ENCODE results near the gene MYO1E.

The MYO1E gene

DNA sequence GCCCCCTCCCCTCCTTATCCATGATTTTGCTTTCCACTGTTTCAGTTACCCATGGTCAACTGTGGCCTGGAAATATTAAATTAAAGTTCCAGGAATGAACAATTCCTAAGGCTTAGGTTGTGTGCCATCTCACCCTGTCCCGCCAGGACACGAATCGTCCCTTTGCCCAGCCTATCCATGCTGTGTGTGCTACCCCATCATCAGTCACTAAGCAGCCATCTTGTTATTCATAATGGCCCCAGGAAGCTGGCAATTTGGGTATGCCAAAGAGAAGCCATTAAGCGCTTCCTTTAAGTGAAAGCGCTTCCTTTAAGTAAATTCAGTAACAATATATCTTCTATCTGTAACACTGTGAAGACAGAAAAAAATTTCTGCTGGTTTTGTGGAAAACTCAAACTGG is 215.3 kb downstream of the MYO1E start:
- Histone ChIP-seq H3K4me2 (ENCODE audit: low read length) (no peak overlapping the region), H3K79me2 (no peaks in the 10 kb centered on the region), H3K27me3 (ENCODE audit: control insufficient read depth, insufficient read depth, low read length) (no peaks in the 10 kb centered on the region), H3K4me3 (ENCODE audit: low read depth, low read length) (no peak overlapping the region), H3K9me3 (ENCODE audit: control insufficient read depth, low read length) (no peaks in the 10 kb centered on the region), H3K9ac (no peak overlapping the region), H3K4me1 (no peaks in the 10 kb centered on the region), H3K27ac (no peak overlapping the region), H3K36me3 (ENCODE audit: control insufficient read depth, insufficient read depth, low read length) (no peaks in the 10 kb centered on the region), H2AFZ (no peak overlapping the region)
- TF ChIP-seq, protein P1, sequence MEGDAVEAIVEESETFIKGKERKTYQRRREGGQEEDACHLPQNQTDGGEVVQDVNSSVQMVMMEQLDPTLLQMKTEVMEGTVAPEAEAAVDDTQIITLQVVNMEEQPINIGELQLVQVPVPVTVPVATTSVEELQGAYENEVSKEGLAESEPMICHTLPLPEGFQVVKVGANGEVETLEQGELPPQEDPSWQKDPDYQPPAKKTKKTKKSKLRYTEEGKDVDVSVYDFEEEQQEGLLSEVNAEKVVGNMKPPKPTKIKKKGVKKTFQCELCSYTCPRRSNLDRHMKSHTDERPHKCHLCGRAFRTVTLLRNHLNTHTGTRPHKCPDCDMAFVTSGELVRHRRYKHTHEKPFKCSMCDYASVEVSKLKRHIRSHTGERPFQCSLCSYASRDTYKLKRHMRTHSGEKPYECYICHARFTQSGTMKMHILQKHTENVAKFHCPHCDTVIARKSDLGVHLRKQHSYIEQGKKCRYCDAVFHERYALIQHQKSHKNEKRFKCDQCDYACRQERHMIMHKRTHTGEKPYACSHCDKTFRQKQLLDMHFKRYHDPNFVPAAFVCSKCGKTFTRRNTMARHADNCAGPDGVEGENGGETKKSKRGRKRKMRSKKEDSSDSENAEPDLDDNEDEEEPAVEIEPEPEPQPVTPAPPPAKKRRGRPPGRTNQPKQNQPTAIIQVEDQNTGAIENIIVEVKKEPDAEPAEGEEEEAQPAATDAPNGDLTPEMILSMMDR (IDR thresholded peaks at IDR 0.05): no peak

DNA sequence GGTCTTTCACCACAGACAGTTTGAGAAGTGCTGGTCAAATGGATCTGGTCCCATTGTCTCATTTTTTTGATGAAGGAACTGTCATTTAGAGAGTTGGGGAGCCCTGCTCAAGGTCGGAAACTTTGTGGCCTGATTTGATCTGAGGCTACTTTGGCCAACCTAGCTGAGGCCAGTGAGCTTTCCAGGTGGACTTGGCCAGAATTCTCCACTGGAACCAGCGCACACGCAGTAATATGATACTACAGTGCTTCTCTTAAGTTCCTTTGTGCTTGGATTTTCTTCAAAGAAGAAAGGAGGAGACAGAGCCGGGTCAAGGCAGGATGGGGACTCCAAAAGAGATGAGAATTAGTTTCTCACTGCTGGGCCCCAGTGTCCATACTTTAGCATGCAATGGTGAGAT is 217.2 kb downstream of the MYO1E start:
- no peak overlapping the region for H3K4me3 ChIP-seq (ENCODE audit: low read depth, low read length)
- TF ChIP-seq, protein P1 (IDR thresholded peaks at IDR 0.05): no peak
- H3K27ac ChIP-seq: no peak overlapping the region
- H2AFZ ChIP-seq: no peak overlapping the region
- H3K4me2 ChIP-seq (ENCODE audit: low read length): no peak overlapping the region
- no peak overlapping the region for H3K9ac ChIP-seq
- no peaks in the 10 kb centered on the region for H3K4me1 ChIP-seq
- no peaks in the 10 kb centered on the region for H3K36me3 ChIP-seq (ENCODE audit: control insufficient read depth, insufficient read depth, low read length)
- H3K9me3 ChIP-seq (ENCODE audit: control insufficient read depth, low read length): no peaks in the 10 kb centered on the region
- H3K79me2 ChIP-seq: no peaks in the 10 kb centered on the region
- H3K27me3 ChIP-seq (ENCODE audit: control insufficient read depth, insufficient read depth, low read length): no peaks in the 10 kb centered on the region

DNA sequence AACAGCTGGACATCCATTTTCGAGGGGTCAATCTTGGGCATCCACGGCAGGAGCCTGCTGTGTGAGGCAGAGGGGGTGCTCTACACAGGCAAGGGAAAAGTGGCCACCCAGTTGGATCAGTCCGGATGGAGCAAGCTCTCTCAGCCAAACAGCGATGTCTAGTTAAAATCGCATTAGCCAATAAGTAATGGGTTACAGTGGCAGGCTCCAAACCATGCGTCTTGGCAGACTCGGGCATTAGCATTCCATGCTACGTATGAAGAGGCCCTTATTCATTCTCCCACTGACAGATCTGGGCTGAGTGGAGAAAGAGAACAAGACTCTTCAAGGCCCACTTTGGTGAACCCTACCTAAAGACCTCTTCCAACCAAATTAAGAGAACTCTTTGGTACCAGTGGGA is 218.4 kb downstream of the MYO1E start:
- Histone ChIP-seq H3K4me1 (no peaks in the 10 kb centered on the region), H3K4me3 (ENCODE audit: low read depth, low read length) (no peak overlapping the region), H2AFZ (no peak overlapping the region), H3K9ac (no peak overlapping the region), H3K9me3 (ENCODE audit: control insufficient read depth, low read length) (no peaks in the 10 kb centered on the region), H3K27ac (no peak overlapping the region), H3K4me2 (ENCODE audit: low read length) (no peak overlapping the region), H3K27me3 (ENCODE audit: control insufficient read depth, insufficient read depth, low read length) (no peaks in the 10 kb centered on the region), H3K79me2 (no peaks in the 10 kb centered on the region), H3K36me3 (ENCODE audit: control insufficient read depth, insufficient read depth, low read length) (no peaks in the 10 kb centered on the region)
- TF ChIP-seq, protein P1 (IDR thresholded peaks at IDR 0.05): no peak

DNA sequence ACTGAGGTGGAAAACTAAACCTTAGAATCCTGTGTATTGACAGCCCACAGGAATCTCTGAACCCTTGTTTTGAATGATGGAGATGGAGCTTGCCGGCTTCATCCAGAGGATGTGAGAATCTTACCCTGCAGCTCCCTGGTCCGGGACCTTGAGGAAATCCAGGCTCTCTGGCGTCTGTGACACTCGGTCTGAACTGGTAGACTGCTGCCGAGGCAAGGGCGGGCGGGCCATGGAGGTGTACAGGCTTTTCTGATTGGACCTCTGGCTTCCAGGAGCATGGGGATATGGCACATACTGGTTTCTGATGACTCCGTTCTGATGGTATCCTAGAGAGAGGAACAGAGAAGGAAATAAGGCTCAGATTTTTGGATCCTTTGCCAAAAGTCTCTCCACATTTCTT is 219.2 kb downstream of the MYO1E start:
- H3K4me2 ChIP-seq (ENCODE audit: low read length): no peak overlapping the region
- TF ChIP-seq, protein P1 (IDR thresholded peaks at IDR 0.05): no peak
- no peaks in the 10 kb centered on the region for H3K79me2 ChIP-seq
- H3K9ac ChIP-seq: no peak overlapping the region
- H3K27me3 ChIP-seq (ENCODE audit: control insufficient read depth, insufficient read depth, low read length): no peaks in the 10 kb centered on the region
- no peaks in the 10 kb centered on the region for H3K4me1 ChIP-seq
- H2AFZ ChIP-seq: no peak overlapping the region
- H3K27ac ChIP-seq: no peak overlapping the region
- H3K4me3 ChIP-seq (ENCODE audit: low read depth, low read length): no peak overlapping the region
- H3K9me3 ChIP-seq (ENCODE audit: control insufficient read depth, low read length): no peaks in the 10 kb centered on the region
- H3K36me3 ChIP-seq (ENCODE audit: control insufficient read depth, insufficient read depth, low read length): no peaks in the 10 kb centered on the region

DNA sequence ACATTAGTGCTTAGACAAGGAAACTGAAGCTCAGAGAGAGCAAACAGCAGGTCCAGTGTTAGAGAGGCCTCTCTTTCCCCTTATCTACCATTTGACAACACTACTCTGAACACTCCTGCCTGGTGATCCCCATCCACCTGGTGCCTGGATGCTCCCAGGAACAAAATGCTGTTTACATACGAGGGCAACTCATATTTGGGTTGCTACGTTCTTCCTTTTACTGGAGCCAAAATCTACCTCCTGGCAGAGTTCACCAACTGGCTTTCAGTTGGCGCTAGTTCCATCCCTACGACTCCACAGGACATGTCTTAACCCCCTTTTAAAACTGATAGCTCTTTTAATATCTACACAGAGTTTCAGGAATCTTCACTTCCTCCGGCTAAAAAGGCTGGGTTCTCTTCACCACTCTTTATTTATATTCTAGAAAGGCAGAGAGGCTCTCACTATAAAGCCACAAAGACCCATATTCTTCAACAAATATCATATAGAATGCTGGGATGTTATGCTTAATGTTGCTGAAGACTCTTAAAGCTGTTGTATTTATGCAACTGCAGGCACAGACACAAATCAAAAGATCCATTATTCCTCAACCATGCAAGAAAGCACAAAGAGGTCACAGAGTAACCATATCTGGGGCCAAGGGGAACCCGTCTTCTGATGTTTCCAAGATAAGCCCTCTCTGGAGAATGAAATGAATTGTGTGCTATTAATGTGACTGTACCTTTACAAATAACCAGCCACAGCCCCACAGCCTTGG is 219.8 kb downstream of the MYO1E start:
- no peaks in the 10 kb centered on the region for H3K27me3 ChIP-seq (ENCODE audit: control insufficient read depth, insufficient read depth, low read length)
- H3K9ac ChIP-seq: no peak overlapping the region
- H3K27ac ChIP-seq: no peak overlapping the region
- TF ChIP-seq, protein P1 (IDR thresholded peaks at IDR 0.05): no peak
- H3K4me3 ChIP-seq (ENCODE audit: low read depth, low read length): no peak overlapping the region
- H3K79me2 ChIP-seq: no peaks in the 10 kb centered on the region
- H3K4me1 ChIP-seq: no peaks in the 10 kb centered on the region
- H2AFZ ChIP-seq: no peak overlapping the region
- no peaks in the 10 kb centered on the region for H3K9me3 ChIP-seq (ENCODE audit: control insufficient read depth, low read length)
- H3K36me3 ChIP-seq (ENCODE audit: control insufficient read depth, insufficient read depth, low read length): no peaks in the 10 kb centered on the region
- H3K4me2 ChIP-seq (ENCODE audit: low read length): no peak overlapping the region

Measured in parathyroid adenoma (tissue), 2 donors.